GM12875 (cell line): ENCODE data around the gene MRPS18A.

Source experiments
- H3K4me3 ChIP-seq: one replicate; pipeline ENCODE4 v1.5.1; 2011; ENCODE audit warnings: low read depth, low read length, control low read depth
- TF ChIP-seq, protein P1 (sequence below): IDR thresholded peaks from 2 replicates; pipeline ENCODE4 v1.5.1; 2011; ENCODE audit warnings: low read depth, mild to moderate bottlenecking, control low read depth, inconsistent platforms, low read length, moderate library complexity, borderline replicate concordance; ENCODE audit not compliant: insufficient read depth

The MRPS18A gene

DNA sequence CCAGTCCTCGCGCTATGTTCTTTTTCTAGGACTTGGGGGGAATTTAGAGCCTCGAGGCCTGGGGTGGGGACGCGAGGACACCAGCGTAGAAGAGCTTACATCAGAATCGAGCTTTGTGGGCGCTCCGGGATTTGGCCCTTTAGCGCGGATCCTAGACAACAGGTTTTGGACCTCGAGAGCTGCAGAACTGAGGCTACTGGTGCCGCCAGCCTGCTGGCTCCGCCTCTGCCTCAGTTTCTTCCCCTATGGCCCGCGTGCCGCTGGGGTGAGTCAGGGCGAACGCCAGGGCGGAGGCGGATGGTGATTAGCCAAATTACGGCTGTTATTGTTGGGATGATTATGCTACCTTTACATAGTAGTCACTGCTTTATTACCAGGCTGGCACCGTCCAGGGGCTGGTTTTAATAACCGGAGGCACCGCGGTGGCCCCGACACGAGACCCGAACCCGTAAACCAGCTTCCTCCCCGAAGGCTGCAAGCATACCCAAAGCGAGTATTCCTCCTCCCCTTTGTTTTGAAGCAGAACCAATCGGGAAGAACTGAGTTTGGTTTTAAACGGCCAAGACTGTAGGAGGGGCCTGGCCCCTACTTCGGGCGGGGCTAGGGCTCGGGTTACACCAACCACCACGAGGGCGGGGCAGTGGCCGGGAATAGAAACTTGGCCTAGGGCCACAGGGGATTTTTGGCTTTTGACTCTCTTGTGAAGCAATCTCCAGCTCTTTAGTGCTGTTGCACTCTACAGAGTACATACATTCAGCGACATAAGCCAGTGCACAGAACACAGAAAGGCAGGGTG is 57.9 kb downstream of the MRPS18A start:
- TF ChIP-seq, protein P1, sequence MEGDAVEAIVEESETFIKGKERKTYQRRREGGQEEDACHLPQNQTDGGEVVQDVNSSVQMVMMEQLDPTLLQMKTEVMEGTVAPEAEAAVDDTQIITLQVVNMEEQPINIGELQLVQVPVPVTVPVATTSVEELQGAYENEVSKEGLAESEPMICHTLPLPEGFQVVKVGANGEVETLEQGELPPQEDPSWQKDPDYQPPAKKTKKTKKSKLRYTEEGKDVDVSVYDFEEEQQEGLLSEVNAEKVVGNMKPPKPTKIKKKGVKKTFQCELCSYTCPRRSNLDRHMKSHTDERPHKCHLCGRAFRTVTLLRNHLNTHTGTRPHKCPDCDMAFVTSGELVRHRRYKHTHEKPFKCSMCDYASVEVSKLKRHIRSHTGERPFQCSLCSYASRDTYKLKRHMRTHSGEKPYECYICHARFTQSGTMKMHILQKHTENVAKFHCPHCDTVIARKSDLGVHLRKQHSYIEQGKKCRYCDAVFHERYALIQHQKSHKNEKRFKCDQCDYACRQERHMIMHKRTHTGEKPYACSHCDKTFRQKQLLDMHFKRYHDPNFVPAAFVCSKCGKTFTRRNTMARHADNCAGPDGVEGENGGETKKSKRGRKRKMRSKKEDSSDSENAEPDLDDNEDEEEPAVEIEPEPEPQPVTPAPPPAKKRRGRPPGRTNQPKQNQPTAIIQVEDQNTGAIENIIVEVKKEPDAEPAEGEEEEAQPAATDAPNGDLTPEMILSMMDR: no peak
- H3K4me3 ChIP-seq: peak overlapping the region; percentile 71

DNA sequence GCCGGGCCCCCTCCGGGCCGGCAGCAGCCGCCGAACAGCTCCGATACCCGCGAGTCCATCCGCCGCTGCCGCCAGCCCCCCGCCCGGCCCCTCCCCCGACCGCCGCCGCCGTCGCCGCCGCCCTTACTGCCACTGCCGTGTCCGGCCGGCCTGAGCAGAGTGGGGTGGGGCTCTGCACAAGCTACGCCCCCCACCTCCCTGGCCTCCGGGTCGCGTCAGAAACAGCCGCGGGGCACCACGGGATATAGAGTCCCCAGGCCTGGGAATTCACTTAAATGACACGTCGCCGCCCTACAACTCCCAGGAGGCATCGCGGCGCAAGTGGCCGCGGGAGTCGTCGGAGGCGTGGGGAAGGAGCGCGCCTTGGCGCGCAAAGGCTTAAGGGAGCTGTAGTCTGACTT is 58.5 kb downstream of the MRPS18A start, which contains the start of gene GTPBP2:
Gene GTPBP2 (minus strand): TSS at position 161 of the 401 bp plus-strand sequence. CDS start 102 bp downstream, at position 59.
- H3K4me3 ChIP-seq: peak within 1 kb of the TSS; percentile 71
- TF ChIP-seq, protein P1: no peak

DNA sequence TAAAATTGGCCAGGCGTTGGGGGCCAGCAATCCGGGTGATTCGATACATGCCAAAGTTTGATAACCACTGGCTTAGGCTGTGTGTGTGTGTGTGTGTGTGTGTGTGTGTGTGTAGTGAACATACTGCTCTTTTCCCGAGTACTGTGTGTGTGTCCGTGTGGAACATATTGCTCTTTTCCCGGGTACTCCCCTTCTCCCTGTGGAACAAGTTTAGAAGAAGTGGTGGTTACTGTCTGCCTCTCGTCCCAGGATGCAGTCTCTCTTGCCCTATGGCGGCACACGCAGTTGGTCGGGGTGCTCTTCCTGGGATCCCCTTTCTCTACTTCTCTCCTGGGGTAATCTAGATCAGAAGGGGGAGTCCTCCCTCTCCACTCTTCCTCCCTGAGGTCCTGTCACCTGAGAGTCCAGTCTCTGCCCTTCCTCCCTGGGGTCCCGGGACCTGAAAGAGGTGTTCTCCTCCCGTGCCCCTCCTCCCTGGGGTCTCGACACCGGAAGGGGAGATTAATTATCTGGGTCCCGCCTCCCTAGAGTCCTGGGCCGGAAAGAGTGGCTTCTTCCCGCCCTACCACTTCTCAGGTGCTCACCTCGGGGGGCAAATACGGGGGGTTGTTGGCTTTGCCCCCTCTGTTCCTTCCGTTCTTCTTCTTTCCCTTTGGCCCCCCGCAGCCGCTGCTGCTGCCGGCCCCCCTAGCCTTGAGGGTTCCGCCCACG is 59.0 kb downstream of the MRPS18A start:
- peak overlapping the region; percentile 68 for H3K4me3 ChIP-seq
- TF ChIP-seq, protein P1: no peak

DNA sequence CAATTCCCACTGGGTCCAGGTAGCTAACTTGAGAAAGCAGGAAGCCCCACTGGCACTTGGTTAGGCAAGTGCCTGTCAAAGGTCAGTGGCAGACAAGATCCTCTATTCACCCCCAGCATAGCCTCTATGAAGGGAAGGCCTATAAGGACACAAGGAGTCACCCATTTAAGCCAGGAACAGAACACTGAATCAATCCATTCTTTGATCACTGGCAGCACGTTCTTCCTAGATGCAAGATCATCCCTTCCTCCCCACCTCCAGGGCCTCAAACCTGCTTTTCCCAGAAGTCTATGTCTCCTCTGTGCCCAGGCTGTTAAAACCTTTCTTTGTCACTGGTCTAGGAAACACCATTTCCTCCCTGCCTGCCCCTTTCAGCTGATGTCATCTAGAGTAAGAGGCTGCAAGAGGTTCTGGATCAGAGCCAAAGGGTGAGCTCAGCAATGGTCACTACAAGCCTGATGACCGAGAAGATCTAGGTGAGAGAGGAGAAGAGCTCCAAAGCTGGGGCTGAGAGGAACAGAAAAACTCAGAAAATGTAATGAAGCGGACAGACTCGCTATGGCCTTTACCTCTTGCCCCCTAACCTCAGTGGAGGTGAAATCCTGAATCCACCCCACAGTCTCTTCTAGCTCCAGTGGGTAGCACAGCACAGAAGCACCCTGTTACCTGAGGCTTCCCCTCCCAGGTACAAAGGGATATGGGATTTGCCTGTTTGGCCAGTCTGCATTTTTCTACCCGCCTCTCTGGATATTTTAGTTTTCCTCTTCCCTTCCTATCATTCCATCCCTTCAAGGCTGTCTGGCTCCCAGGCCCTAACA is 60.4 kb downstream of the MRPS18A start:
- H3K4me3 ChIP-seq: no peak overlapping the region

DNA sequence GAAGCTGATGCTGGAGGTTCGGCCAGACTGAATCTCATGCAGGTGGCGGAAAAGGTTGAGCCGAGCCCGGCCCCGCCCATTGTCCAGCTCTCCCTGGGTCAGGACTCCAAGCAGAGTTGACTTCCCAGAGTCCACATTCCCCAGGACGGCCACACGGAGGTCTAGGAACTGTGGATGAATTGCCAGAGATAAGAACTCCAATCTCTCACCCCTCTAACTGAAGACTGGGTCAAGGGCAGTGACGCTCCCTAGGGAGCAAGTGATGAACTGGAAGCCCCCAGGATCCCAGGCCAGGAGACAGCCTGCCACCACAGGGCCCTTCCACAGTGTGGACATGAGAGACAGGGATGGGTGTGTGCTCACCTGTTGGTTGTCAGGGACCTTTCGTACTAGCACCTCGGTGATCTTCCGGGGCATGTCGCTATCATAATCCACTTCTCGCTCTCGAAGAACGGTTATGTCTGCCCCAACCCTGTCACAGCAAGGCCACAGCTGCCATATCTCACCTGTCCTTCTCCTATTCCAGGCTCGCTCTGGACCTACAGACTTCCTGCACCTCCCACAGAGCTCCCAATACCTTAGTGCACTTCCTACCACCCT is 62.1 kb downstream of the MRPS18A start:
- H3K4me3 ChIP-seq: no peak overlapping the region
- TF ChIP-seq, protein P1: no peak

More for the DNA sequence above, 60.4 kb downstream of the MRPS18A start:
- TF ChIP-seq, protein P1: no peak

DNA sequence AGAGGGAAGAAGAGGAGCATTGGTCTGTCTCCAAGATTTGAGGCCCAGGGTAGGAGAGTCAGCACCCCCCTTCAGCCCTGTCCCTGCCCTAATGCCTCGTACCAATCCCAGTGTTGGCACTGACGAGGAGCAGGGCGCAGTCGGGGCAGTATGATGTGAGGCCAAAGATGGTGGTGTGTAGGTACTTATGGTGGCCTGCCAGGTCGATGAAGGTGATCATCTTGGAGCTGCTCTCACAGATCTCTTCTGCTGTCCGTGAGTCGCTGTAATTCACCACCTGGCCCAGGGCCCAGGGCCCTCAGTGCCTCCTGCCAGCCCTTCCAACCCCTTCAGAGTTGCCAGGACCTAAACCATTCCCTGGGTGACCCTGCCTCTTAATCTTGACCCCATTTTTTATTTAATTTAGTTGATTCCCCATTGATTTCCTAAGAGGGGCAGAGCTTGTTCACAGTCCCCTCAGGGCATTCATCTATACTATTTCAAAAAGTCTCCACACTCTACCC is 62.8 kb downstream of the MRPS18A start:
- TF ChIP-seq, protein P1: no peak
- H3K4me3 ChIP-seq: no peak overlapping the region
